ENCODE results near the gene PTPRD.

Gene PTPRD

DNA sequence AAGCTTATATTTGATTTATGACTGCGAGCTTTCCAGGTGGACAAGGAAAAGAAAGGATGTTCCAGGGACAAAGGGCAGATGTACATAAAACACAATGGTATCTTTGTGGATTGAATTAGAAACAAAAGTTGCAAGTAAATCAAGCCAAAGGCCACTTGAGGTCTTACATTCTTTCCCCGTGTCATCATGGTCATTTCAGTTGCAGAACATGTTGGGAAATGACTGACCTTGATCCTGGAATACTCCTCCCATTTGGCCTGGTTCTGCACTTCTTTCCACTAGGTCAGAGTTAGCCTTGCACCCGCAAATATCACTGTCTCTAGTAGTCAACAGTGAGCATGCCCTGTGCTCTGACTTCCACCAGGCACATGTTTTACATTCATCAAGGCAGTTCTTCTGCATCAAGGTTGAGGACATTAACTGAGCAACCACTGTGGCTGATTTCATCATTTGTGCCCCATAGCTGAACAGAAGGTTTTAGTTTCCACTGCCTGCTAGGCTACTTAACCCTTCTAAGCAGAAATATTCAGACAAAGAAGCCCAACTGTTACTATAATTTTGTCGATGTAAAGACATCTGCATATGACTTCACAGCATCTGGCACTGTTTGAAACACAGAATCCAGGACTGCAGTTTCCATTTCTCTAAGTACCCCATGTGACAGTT is 1651.5 kb downstream of the PTPRD start:
- Histone ChIP-seq H4K20me1 (ENCODE audit: insufficient read depth, low read length, poor library complexity, severe bottlenecking) (no peaks in the 10 kb centered on the region), H3K9me2 (replicated peaks; ENCODE audit: low read depth, low read length) (no peaks in the 10 kb centered on the region), H3K4me1 (ENCODE audit: insufficient read depth, low read length, poor library complexity, severe bottlenecking) (peaks cover 13% of the 10 kb centered on the region), H3F3A (ENCODE audit: low read depth) (no peaks in the 10 kb centered on the region), H2AFZ (ENCODE audit: low read length) (peak overlapping the region; percentile 27; the same call in 1 of the 2 replicates), H3K79me2 (ENCODE audit: insufficient read depth, low read length) (no peaks in the 10 kb centered on the region), H3K27me3 (ENCODE audit: insufficient read depth, low read length, poor library complexity, severe bottlenecking) (no peaks in the 10 kb centered on the region), H3K36me3 (ENCODE audit: insufficient read depth, low read length) (no peaks in the 10 kb centered on the region), H3K9me3 (ENCODE audit: insufficient read depth, low read depth, low read length) (no peaks in the 10 kb centered on the region), H3K9ac (ENCODE audit: low read depth, low read length, poor library complexity, severe bottlenecking) (no peak overlapping the region), H3K4me3 (ENCODE audit: low read length, poor library complexity, severe bottlenecking) (no peak overlapping the region), H3K4me2 (ENCODE audit: low read depth, low read length, poor library complexity, severe bottlenecking) (peak overlapping the region; percentile 9)
- TF ChIP-seq EZH2phosphoT487 (IDR thresholded peaks at IDR 0.05; ENCODE audit: borderline replicate concordance) = no peak
- TF ChIP-seq, protein P1, sequence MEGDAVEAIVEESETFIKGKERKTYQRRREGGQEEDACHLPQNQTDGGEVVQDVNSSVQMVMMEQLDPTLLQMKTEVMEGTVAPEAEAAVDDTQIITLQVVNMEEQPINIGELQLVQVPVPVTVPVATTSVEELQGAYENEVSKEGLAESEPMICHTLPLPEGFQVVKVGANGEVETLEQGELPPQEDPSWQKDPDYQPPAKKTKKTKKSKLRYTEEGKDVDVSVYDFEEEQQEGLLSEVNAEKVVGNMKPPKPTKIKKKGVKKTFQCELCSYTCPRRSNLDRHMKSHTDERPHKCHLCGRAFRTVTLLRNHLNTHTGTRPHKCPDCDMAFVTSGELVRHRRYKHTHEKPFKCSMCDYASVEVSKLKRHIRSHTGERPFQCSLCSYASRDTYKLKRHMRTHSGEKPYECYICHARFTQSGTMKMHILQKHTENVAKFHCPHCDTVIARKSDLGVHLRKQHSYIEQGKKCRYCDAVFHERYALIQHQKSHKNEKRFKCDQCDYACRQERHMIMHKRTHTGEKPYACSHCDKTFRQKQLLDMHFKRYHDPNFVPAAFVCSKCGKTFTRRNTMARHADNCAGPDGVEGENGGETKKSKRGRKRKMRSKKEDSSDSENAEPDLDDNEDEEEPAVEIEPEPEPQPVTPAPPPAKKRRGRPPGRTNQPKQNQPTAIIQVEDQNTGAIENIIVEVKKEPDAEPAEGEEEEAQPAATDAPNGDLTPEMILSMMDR (conservative IDR thresholded peaks at IDR 0.05; ENCODE audit: low read length) = no peak

DNA sequence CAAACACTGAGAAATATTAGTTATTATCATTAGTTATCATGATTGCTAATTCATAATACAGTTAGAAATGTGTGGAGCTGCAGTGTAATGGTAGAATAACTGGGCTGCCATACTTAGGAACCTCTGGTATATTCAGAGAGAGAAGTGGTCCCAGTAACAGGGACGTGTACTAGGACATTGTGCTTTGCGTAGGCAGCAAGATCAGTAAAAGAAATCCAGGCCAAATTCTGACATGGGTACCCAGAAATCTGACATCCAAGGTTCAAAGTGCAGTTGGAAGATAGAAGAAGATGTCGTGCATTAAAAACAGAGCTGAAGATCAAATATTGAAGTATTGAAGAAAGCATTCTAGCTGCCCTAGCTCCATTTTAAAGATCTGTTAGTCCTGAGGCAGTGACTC is 1652.5 kb downstream of the PTPRD start:
- no peak overlapping the region for H3K9ac ChIP-seq (ENCODE audit: low read depth, low read length, poor library complexity, severe bottlenecking)
- H3K4me3 ChIP-seq (ENCODE audit: low read length, poor library complexity, severe bottlenecking) = no peak overlapping the region
- no peaks in the 10 kb centered on the region for H3F3A ChIP-seq (ENCODE audit: low read depth)
- no peaks in the 10 kb centered on the region for H3K27me3 ChIP-seq (ENCODE audit: insufficient read depth, low read length, poor library complexity, severe bottlenecking)
- H3K36me3 ChIP-seq (ENCODE audit: insufficient read depth, low read length) = no peaks in the 10 kb centered on the region
- no peaks in the 10 kb centered on the region for H3K9me3 ChIP-seq (ENCODE audit: insufficient read depth, low read depth, low read length)
- no peaks in the 10 kb centered on the region for H3K9me2 ChIP-seq (replicated peaks; ENCODE audit: low read depth, low read length)
- H3K79me2 ChIP-seq (ENCODE audit: insufficient read depth, low read length) = no peaks in the 10 kb centered on the region
- H2AFZ ChIP-seq (ENCODE audit: low read length) = no peak overlapping the region
- peaks cover 13% of the 10 kb centered on the region for H3K4me1 ChIP-seq (ENCODE audit: insufficient read depth, low read length, poor library complexity, severe bottlenecking)
- no peak overlapping the region for H3K4me2 ChIP-seq (ENCODE audit: low read depth, low read length, poor library complexity, severe bottlenecking)
- TF ChIP-seq EZH2phosphoT487 (IDR thresholded peaks at IDR 0.05; ENCODE audit: borderline replicate concordance) = no peak
- TF ChIP-seq, protein P1 (conservative IDR thresholded peaks at IDR 0.05; ENCODE audit: low read length) = no peak
- no peaks in the 10 kb centered on the region for H4K20me1 ChIP-seq (ENCODE audit: insufficient read depth, low read length, poor library complexity, severe bottlenecking)

DNA sequence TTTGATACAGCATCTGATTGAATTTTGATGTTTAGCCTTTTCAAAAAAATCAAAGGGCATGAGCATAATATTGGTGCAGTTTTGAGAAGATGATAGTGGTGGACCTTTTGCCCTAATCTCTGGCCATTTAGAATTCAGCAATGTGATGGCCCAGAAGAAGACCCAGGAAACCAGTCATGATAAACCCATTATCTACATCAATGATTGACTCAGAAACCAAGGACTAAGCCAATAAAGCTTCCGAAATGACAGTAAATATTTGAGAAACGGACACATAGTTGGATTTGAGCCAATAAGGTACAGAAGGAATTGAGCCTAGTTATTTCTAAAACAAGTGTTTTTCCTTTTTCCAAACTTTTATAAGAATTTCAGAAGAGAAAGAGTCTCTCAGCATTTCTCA is 1654.4 kb downstream of the PTPRD start:
- Histone ChIP-seq H3K79me2 (ENCODE audit: insufficient read depth, low read length) (no peaks in the 10 kb centered on the region), H3K4me2 (ENCODE audit: low read depth, low read length, poor library complexity, severe bottlenecking) (no peak overlapping the region), H2AFZ (ENCODE audit: low read length) (no peak overlapping the region), H3K36me3 (ENCODE audit: insufficient read depth, low read length) (no peaks in the 10 kb centered on the region), H3K4me3 (ENCODE audit: low read length, poor library complexity, severe bottlenecking) (no peak overlapping the region), H4K20me1 (ENCODE audit: insufficient read depth, low read length, poor library complexity, severe bottlenecking) (no peaks in the 10 kb centered on the region), H3K4me1 (ENCODE audit: insufficient read depth, low read length, poor library complexity, severe bottlenecking) (peaks cover 23% of the 10 kb centered on the region), H3K9me3 (ENCODE audit: insufficient read depth, low read depth, low read length) (no peaks in the 10 kb centered on the region), H3K27me3 (ENCODE audit: insufficient read depth, low read length, poor library complexity, severe bottlenecking) (no peaks in the 10 kb centered on the region), H3K9me2 (replicated peaks; ENCODE audit: low read depth, low read length) (no peaks in the 10 kb centered on the region), H3F3A (ENCODE audit: low read depth) (no peaks in the 10 kb centered on the region), H3K9ac (ENCODE audit: low read depth, low read length, poor library complexity, severe bottlenecking) (no peak overlapping the region)
- TF ChIP-seq, protein P1 (conservative IDR thresholded peaks at IDR 0.05; ENCODE audit: low read length) = no peak
- no peak for TF ChIP-seq EZH2phosphoT487 (IDR thresholded peaks at IDR 0.05; ENCODE audit: borderline replicate concordance)

Data from Loucy (cell line).